Stimulated activated naive CD8-positive, alpha-beta T cell treated with anti-CD3 and anti-CD28 coated beads, Interleukin-15, Interleukin-2, amounts not matched to agents 100 U/mL and 50 U/mL, for 24 hours (primary cell): ENCODE results near the gene KLHL20.
"Not testable (repeated sequence)": the region's sequence is repeated elsewhere in the genome, so short reads cannot be mapped to it uniquely, and the experiment has no call there.

Experiments
- ATAC-seq: fragments of 150-1000 bp; cut with Tn5 transposase; one replicate; pipeline ENCODE4 v1.10.0; 2021
- DNase-seq: peaks from one replicate; pipeline ENCODE4 v3.0.0; 2021

The KLHL20 gene

DNA sequence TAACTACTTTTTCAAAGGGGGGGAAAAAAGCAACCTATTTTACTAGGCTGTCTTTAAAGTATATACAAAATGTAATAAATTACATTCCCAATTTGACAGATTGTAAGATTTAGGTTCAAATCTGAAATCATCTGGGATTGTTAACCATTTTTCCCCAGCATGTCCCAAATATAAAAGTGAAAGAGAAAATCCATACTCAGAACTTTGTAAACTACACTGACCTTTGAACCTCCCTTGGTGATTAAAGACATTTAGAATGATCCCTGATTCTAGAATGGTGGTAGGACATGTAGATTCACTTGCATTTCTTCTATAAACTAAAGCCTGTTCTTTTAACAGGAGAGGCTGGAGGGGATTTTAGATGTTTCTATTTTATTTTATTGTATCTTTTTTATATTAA is 39.0 kb downstream of the KLHL20 start:
- ATAC-seq (no peak), DNase-seq (no peak)

DNA sequence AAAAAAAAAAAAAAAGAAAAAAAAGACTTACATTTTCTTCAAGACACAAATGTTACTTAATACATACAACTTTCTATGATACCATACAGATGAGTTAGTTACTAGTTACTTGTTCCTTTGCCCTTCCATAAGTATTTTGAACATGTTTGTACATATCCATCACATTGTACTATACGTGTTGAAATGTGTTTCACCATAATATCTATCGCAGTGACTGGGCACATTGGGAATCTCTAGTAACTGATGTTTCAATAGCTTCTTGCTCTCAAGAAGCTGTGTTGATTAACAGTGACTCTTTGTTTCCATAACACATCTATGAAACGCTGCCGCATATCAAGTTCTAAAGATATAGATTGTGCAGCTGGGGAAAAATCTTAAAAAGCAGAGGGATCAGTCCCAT is 42.9 kb downstream of the KLHL20 start:
- ATAC-seq (no peak), DNase-seq (no peak)

DNA sequence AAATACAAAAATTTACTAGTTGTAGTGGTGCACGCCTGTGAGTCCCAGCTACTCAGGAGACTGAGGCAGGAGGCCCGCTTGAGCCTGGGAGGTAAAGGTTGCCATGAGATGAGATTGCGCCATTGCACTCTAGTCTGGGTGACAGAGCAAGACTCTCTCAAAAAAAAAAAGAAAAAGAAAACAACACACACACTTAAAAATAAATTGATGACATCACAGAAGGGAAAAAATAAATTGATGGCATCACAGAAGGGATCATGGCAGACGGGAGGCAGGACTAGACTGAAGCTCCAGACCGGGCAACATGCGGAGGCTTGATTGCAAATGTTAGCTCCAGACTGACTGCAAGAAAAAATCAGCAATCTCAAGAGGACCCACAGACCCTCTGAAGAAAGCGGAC is 43.3 kb downstream of the KLHL20 start:
- ATAC-seq (no peak), DNase-seq (no peak)

DNA sequence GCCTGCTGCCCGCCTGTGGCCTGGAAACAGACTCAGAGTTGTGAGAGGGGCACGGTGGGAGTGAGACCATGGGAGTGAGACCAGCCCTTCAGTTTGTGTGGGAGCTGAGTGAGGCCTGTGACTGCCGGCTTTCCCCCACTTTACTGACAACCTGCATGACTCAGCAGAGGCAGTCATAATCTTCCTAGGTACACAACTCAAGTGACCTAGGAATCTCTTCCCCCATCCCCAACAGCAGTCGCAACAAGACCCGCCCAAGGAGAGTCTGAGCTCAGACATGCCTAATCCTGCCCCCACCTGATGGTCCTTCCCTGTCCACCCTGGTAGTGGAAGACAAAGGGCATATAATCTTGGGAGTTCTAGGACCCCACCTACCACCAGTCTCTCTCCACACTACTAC is 44.2 kb downstream of the KLHL20 start:
- no peak for ATAC-seq
- no peak for DNase-seq

DNA sequence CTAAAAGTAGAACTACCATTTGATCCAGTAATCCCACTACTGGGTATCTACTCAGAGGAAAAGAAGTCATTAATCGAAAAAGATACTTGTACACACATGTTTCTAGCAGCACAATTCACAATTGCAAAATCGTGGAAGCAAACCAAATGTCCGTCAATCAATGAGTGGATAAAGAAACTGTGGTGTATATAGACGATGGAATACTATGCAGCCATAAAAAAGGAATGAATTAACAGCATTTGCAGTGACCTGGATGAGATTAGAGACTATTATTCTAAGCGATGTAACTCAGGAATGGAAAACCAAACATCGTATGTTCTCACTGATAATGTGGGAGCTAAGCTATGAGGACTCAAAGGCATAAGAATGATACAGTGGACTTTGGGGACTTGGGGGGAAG is 49.5 kb downstream of the KLHL20 start:
- DNase-seq, ATAC-seq: not testable (repeated sequence)

DNA sequence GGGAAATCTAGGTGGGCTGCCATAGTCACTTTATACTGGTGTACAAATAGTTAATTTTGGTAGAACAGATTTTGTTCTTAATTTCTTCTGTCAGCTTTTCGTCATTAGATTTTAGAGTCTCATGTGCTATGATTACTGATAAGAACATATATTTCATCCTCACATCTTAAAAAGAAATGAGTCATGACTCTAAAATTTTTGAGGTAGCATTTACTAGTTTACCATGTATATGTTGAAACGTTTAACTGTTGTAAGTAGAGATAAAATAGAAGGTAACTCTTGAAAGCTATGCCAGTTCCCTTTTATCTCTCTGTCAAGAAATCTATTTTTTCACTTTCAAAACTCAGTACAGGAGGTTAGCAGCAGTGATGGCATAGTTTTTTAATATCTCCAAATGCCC is 53.4 kb downstream of the KLHL20 start:
- no peak for DNase-seq
- no peak for ATAC-seq

DNA sequence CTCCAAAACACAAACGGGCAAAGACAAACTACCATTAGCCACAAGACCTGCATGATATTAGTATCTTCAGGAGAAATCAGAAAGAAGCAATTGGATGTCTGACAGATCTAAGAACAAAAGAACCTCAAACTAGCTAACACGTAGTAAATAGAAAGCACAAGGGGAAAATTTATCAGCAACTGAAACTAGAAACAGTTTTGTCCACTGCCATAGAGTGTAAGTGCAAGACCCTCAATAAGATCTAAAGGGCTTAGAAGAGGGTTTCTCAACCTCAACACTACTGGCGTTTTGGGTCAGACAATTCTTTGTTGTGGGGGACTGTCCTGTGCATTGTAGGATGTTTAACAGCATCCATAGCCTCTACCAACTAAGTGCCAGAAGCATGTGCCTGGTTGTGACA is 54.0 kb downstream of the KLHL20 start:
- ATAC-seq (peak; percentile 19), DNase-seq (no peak)

DNA sequence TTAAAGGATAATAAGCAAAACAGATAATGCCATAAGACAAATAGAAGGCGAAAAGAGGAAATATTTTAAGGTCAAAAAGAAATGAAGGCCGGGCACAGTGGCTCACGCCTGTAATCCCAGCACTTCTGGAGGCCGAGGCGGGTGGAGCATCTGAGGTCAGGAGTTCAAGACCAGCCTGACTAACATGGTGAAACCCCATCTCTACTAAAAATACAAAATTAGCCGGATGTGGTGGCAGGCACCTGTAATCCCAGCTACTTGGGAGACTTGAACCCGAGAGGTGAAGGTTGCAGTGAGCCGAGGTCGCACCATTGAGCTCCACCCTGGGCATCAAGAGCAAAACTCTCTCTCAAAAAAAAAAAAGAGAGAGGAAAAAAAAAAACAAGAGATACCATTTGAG is 55.5 kb downstream of the KLHL20 start:
- not testable (repeated sequence) for DNase-seq, ATAC-seq

DNA sequence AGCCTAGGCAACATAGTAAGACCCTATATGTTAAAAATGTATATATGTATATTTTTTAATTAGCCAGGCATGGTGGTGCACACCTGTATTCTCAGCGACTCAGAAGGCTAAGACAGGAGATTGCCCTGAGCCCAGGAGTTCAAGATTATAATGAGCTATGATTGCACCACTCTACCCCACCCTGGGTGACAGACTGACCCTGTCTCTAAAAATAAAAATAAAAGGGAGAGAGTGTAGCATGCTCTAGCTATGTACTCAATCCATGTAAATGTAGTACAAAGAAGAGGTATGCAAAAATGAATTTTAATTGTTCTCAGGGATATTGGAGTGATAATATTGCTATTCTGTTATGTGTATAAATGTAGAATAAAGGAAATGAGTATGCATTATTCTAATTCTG is 56.8 kb downstream of the KLHL20 start:
- ATAC-seq: no peak
- no peak for DNase-seq

DNA sequence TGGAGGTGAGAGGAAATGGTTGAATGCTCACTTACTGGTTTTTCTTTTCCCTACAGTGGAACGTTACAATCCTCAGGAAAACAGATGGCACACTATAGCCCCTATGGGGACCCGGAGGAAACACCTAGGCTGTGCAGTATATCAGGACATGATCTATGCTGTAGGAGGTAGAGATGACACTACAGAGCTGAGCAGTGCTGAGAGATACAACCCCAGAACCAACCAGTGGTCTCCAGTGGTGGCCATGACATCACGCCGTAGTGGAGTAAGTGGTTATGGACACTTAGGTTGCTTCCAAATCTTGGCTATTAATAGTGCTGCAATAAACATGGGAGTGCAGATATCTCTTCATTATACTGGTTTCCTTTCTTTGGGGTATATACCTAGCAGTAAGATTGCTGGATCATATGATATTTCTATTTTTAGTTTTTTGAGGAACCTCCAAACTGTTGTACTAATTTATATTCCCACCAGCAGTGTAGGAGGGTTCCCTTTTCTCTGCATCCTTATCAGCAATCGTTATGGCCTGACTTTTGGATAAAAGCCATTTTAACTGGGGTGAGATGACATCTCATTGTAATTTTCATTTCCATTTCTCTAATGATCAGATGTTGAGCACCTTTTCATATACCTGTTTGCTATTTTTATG is 60.9 kb downstream of the KLHL20 start:
- ATAC-seq: no peak

DNA sequence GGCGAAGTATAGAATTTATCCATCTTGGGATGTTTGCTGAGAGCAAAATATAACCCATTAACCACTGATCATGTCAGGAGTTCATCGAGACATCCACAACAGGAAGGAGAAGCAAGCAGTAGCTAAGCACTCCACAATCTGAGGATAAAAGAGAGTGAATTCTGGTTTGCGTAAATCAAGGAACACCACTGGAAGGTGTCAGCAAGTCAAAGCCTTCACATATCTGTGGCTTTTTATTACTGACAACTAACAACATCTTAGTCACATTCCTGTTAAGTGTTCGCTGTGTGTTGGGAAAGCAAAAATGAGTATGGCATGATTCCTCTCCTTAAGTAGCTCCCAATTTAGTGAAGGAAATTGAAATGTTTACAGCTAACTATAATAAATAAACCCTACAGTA is 65.2 kb downstream of the KLHL20 start:
- ATAC-seq: no peak

More for the DNA sequence above, 60.9 kb downstream of the KLHL20 start:
- DNase-seq: no peak

DNA sequence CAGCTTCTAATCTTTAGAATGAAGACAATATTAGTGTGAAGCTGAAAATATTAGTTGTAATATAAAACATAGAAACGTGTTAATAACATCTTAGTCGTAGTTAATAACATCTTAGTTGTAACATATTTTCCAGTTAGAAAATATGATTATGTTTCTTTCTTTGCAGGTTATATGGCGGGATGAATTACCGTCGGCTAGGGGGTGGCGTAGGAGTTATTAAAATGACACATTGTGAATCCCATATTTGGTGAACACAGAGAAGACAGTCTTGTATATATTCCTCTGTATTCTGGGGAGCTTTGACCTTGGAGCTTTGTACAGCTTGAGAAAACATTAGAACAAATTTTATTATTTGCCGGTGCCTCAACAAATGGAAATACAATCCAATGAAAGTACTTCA is 70.2 kb downstream of the KLHL20 start:
- ATAC-seq (no peak), DNase-seq (no peak)

More for the DNA sequence above, 65.2 kb downstream of the KLHL20 start:
- DNase-seq: no peak

DNA sequence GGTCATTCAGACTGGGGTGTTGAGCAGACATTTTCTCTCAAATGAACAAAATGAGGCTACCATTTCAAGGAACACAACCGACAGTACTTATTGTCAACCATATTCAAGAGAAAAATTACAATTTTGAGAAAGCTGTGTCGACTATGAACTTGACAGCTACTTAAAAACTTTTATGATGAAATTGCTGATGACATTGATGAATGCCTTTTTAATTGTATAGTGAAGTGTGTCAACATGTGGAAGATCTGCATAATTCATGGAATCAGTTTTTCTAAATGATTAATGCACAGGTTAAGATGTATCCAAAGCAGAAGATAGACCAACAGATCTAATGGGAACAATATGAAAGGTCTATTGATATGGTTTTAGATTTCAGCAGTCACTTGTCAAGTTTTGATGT is 75.1 kb downstream of the KLHL20 start:
- DNase-seq (no peak), ATAC-seq (no peak)

DNA sequence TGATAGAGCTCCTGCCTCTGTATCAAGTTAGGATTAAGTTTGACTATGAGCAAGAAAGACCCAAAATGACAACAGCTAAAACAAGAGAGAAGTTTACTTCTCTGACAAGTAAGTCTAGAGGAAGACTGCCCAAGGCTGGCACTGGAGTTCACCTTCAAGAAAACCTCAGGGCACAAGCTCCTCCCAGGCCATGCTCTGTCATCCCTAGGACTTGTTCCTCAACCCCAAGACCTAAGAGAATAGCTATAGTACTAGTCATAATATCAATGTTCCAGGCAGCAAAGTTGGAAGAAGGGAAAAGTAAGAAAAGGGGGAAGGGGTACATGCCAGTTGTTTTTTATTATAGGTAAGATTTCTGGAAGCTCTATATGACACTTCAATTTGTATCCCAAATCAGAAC is 83.3 kb downstream of the KLHL20 start:
- no peak for ATAC-seq

DNA sequence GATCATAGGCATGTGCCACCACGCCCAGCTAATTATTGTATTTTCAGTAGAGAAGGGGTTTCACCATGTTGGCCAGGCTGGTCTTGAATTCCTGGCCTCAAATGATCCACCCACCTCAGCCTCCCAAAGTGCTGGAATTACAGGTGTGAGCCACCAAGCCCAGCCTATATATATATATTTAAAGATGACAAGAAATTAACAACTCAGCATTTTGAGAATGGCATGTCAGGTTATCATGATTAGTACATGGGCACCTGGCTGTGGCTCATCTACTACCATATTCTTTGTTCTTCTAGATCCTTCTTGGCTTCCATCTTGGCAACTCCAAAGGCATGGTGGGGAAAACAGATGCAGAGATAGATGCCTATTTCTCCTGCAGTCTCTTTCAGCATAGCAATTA is 85.2 kb downstream of the KLHL20 start:
- ATAC-seq, DNase-seq: not testable (repeated sequence)

More for the DNA sequence above, 83.3 kb downstream of the KLHL20 start:
- no peak for DNase-seq

DNA sequence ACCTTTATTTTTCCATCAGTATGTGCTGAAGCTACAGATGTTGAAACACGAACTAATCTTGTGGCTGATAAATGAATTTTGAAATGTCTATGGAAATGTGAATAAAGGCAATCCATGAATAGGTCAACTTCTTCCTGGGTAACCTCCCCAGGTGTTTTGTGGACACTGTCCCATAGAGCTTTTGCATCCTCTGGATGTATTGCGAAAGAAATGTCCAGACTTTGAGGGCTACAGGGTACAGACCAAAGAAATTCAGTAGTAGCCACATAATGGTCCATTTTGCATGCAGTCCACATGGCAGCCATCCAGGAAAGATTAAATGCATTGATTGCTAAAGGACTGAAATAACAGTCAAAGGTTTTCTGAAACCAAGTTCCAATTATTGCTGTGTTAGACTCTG is 88.2 kb downstream of the KLHL20 start:
- DNase-seq (no peak), ATAC-seq (no peak)

DNA sequence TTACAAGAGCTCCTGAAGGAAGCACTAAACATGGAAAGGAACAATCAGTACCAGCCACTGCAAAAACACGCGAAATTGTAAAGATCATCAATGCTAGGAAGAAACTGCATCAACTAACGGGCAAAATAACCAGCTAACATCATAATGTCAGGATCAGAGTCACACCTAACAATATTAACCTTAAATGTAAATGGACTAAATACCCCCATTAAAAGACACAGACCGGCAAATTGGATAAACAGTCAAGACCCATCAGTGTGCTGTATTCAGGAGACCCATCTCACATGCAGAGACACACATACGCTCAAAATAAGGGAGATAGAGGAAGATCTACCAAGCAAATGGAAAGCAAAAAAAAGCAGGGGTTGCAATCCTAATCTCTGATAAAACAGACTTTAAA is 98.9 kb downstream of the KLHL20 start:
- not testable (repeated sequence) for ATAC-seq, DNase-seq

DNA sequence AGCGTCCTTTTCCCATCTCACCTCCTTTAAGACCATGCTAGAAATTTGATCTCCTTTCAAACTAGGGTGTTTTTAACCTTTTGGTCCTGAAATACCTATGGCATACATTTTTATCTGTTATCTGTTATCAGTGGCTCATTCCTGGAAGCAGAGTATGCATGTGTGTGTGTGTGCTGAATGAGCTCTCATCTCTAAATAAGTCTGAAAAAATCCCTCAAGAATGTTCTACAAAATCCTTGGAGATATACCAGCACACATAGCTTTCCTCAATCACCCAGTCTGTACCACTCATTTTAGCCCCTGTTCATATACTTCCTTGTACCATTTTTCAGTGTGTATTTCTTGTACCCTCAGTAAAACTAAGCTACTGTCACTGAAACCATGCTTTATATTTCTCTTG is 103.7 kb downstream of the KLHL20 start:
- DNase-seq (no peak), ATAC-seq (no peak)

DNA sequence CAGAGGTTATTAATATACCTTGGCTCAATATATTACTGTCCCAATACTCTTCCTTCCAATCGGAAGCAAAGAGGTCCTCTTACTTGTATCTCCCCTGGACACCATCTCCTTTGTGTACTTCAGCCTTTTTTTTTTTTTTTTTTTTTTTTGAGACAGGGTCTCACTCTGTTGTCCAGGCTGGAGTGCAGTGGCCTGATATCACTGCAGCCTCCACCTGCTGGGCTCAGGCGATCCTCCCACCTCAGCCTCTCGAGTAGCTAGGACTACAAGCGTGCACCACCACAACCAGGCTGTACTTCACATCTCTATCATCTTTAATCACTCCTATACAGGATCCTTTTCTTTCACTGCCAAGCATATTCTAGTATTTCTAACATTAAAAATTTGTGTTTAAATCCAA is 106.9 kb downstream of the KLHL20 start:
- DNase-seq: no peak

DNA sequence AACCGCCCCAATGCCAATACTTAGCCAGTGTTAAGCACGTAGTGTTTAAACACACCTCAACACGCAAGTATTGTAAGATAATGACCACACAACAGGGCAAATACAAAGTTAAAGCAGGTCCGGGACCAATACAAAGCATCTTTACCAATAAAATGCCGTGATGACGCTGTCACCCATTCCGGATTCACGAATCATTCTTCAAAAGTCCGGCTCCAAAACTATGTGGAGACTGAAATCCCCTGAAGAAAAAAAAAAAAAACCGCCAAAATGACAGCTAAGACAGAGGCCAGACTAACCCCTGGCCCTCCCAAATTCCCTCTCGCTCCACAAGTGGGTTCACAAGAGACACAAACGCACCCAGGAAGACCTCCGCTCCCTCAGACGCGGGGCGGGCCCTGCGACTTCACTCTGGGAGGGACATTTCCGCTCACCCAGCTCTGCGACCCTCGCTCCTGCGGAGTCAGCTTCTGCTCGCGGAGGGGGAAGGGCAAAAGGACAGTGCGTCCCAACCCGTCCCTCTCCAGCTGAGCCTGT is 109.1 kb downstream of the KLHL20 start:
- ATAC-seq: peak; percentile 70
- no peak for DNase-seq

More for the DNA sequence above, 106.9 kb downstream of the KLHL20 start:
- no peak for ATAC-seq

DNA sequence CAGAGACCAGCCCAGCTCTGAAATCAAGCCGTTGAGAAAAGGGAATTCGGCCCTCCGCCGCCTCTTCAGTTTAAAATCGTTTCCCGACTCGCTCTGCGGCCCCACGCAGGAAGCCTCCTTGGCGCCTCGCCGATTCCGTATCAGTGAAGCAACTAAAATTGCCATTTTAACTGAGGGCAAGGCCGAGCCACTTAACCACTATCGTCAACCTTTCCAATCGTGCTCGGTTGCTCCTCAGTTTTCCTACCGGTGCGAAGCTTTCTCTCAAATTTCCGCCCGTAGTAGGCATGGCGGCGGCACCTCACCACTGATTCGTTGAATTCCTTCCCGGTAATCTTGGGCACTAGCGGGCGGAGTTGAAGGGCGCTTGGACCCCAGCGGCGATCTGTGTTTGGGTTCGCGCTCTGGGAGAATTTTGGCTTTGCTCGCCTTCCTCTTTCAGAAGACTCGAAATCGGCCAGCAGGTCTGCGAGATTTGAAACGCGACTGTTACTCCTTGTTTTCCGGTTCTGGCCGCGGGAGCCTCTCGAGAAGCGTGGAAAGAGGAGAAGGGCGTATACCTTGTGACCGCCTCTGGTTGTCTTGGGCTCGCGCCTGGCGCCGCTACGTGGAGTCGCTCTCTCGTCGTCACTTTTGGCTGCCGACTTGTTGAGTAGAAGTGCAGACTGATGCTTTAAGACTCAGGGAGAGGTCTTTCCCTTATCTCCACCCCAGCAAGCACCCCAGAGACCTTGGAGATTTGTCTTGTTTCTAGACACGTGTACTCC is 109.7 kb downstream of the KLHL20 start, which contains the start of the genes CENPL and DARS2:
Gene CENPL (minus strand): TSS at position 569 of the 767 bp plus-strand sequence. CDS start 13,584 bp downstream, outside the sequence.
Gene DARS2 (plus strand): TSS at position 359 of the 767 bp plus-strand sequence. CDS start 557 bp downstream, outside the sequence.
- peak; percentile 87 for ATAC-seq
- peak; percentile 85 for DNase-seq

DNA sequence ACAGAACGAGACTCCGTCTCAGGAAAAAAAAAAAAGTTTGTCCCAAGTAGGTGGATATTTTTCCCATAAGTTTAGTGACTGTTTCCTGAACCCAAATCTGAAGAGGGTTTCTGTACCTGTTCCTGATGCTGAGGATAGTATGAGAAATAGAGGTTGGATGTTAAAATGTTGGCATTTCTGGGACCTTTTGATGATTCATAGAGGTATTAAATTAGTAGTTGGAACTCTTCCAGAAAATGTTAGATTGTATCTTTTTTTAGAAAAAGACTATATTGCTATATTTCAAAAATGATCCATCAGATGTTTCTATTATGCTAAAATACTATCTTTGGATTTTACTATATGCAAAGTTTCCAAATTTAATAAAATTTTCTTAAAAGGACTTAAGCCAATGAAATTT is 112.8 kb downstream of the KLHL20 start:
- DNase-seq (no peak), ATAC-seq (no peak)

DNA sequence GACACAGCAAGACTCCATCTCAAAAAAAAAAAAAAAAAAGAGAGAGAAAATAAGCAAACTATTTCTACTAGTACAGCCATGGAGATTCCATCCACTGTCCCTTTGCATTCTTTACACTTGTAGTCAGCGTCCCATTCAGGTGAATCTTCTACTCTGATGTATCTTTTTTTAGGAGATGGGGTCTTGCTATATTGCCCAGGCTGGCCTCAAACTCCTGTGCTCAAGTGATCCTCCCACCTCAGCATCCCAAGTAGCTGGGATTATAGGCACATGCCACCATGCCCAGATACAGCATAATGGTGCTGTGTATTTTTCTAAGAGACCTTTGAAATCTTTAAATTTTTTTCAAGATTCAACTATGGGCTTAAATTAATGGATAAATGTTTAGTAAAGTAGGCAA is 118.0 kb downstream of the KLHL20 start:
- DNase-seq: no peak
- ATAC-seq: no peak
